GM20431 (cell line): ENCODE results near the gene PRPF40B.
"Not testable (repeated sequence)": the region's sequence is repeated elsewhere in the genome, so short reads cannot be mapped to it uniquely, and the experiment has no call there.

Source experiments
- in situ Hi-C: fragments of 300-500 bp; cut with MseI, MboI; formaldehyde crosslinking; loops from one replicate; pipeline ENCODE4 v1.15.0; 2020; ENCODE audit warnings: low sequenced_read_pairs; ENCODE audit not compliant: unreplicated experiment

The PRPF40B gene

GRCh38 chr12:49609059-49609874 lies 14.1 kb upstream of the PRPF40B start:
- in situ Hi-C loops, result no loop called here

- in situ Hi-C loops, result no loop called here
Observed at GRCh38 chr12:49609875-49610154, 13.5 kb upstream of the PRPF40B start.

GRCh38 chr12:49610785-49611184 lies 12.6 kb upstream of the PRPF40B start:
- in situ Hi-C loops, result not testable (repeated sequence)

- in situ Hi-C loops, result no loop called here
Observed at GRCh38 chr12:49612210-49612609, 11.2 kb upstream of the PRPF40B start.

- in situ Hi-C loops, result no loop called here
Observed at GRCh38 chr12:49615725-49616124, 7.6 kb upstream of the PRPF40B start.

GRCh38 chr12:49616533-49617219 lies 6.7 kb upstream of the PRPF40B start:
- in situ Hi-C loops, result no loop called here

GRCh38 chr12:49618576-49618975 lies 4.8 kb upstream of the PRPF40B start:
- in situ Hi-C loops, result no loop called here

- in situ Hi-C loops, result no loop called here
Observed at GRCh38 chr12:49619286-49619685, 4.1 kb upstream of the PRPF40B start.

GRCh38 chr12:49621651-49622500 lies 1.5 kb upstream of the PRPF40B start:
- in situ Hi-C loops, result no loop called here

- in situ Hi-C loops, result no loop called here
Observed at GRCh38 chr12:49622501-49623141, 740 bp upstream of the PRPF40B start.

GRCh38 chr12:49624921-49625577 lies 1.7 kb downstream of the PRPF40B start:
- in situ Hi-C loops, result no loop called here

GRCh38 chr12:49626169-49626835 lies 2.9 kb downstream of the PRPF40B start:
- in situ Hi-C loops, result no loop called here

- in situ Hi-C loops, result no loop called here
Observed at GRCh38 chr12:49626836-49627235, 3.5 kb downstream of the PRPF40B start.

GRCh38 chr12:49627752-49628360 lies 4.5 kb downstream of the PRPF40B start:
- in situ Hi-C loops, result no loop called here

GRCh38 chr12:49631336-49631907 lies 8.1 kb downstream of the PRPF40B start:
- in situ Hi-C loops, result no loop called here

GRCh38 chr12:49632401-49632800 lies 9.0 kb downstream of the PRPF40B start:
- in situ Hi-C loops, result no loop called here

- in situ Hi-C loops, result no loop called here
Observed at GRCh38 chr12:49632986-49633702, 9.8 kb downstream of the PRPF40B start.
